HG02798 (cell line): ENCODE results near the gene PKDCC.

Experiments
- ATAC-seq: cut with Tn5 transposase; IDR thresholded peaks from one replicate; pipeline ENCODE4 v1.9.1; 2021; ENCODE audit warnings: mild to moderate bottlenecking; ENCODE audit not compliant: unreplicated experiment, poor library complexity

PKDCC gene, protein sequence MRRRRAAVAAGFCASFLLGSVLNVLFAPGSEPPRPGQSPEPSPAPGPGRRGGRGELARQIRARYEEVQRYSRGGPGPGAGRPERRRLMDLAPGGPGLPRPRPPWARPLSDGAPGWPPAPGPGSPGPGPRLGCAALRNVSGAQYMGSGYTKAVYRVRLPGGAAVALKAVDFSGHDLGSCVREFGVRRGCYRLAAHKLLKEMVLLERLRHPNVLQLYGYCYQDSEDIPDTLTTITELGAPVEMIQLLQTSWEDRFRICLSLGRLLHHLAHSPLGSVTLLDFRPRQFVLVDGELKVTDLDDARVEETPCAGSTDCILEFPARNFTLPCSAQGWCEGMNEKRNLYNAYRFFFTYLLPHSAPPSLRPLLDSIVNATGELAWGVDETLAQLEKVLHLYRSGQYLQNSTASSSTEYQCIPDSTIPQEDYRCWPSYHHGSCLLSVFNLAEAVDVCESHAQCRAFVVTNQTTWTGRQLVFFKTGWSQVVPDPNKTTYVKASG

GRCh38 chr2:42047488-42048298, at the start of gene PKDCC:
Gene PKDCC, plus strand, starts transcription at chr2:42048021. Its CDS starts 179 bp downstream, at chr2:42048200.
- peak; percentile 73 for ATAC-seq

DNA sequence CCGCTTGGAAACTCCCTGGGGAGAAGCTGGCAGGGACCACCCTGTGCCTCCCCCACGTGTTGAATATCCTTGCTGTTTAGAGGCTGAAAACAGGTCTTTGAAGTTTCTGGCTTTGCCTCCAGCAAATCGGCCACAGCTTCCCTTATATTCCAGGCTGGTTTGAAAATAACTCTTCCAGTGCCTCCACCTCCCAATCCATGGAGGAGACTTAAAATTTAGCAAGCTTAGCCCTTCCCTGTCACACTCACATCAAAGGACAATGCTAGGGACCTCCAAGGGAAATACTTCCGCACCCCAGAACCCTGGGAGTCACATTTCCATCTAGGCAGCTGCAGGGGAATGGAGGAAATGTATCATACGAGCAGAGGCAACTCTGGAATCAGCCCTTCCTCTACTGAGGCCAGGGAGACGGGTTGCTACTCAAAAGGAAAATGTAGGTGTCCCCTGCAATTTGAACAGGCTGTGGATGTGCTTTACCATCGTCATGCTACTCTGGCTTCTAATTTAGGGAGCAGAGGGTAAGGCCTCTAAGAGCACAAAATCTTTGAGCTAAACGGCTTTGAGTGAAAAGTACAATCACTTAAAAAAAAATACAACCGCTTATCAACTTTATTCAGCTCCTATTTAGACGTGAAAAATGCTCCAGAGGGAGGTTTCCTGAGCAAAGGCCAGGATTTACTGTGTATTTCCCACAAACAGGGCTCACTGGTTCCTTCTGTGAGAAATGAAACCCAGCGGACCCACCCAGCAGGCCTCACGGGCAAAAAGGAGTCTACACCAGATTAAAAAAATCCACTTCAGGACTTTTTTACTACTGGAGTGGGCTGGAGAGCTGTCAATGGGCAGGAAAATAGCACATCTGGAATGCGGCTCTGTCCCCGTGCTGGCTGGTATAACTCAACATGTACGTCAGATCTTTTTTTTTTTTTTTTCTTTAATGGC, 49.4 kb upstream of the PKDCC start:
- ATAC-seq: no peak

DNA sequence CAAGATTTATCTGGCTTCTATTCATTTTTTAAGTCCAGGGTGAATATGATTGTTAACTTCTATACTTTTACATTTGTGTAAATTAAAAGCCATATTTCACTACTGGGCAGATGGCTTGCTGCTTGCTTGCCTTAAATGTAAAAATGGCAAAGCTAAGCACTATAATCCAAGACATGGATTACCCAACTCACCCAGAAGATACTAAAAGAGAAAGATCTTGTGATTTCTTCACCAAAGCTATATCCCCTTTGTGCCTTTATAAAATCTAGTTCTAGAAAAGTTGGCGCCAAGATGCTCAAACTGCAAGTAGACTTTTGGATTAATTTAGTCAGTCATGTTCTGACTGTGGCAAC, 48.7 kb upstream of the PKDCC start:
- no peak for ATAC-seq

DNA sequence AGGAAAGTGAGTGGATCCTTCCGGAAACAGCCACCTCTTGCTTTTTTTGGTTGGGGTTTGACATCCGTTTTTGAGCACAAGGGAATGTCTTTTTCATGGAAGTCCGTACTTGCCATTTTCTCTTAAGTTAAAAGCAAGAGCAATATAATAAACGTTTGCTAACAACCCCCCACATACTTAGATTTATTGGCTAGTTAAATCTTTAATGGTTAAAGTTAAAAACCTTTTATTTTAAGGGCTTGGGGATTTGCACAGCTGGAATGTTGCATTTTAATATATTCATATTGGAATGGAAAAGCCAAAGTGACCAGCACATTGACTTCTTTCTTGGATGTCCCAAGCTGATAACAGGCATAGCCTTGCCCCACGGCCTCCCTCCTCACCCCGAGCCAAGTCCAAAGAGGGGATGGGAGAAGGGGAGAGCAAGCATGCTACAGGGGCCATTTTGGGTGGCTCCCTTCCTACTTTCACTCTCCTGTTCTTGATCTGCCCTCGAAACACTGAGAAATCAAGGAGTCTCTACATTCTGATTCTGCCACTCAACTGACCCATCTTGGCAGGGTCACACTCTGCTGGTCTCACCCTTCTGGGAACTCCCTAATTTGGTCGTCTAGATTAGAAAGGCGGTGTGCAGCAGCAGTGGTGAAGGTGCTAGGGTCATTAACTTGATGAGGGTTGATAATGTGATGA, 48.1 kb upstream of the PKDCC start:
- ATAC-seq: no peak

- no peak for ATAC-seq
These were observed 46.1 kb upstream of the PKDCC start for GRCh38 chr2:42001711-42002201.

DNA sequence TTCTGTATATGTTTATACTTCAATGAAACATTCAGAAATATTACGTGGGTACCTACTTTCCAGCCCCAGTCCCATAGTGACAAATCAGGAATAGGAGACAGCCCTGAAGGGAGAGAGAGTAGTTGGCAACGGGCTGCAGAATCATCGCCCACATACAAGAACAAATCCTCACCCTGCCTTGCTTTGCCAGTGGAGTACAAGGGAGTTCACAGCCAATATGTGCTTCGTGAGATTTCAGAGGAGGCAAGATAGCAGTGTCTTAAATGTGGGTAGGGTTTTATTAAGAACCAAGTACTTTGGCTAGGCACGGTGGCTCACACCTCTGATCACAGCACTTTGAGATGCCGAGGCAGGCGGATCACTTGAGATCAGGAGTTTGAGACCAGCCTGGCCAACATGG, 40.3 kb upstream of the PKDCC start:
- ATAC-seq: no peak

- ATAC-seq: no peak
These were observed 39.4 kb upstream of the PKDCC start for GRCh38 chr2:42008241-42008921.

- peak; percentile 46 for ATAC-seq
These were observed 37.9 kb upstream of the PKDCC start for GRCh38 chr2:42009657-42010580.

DNA sequence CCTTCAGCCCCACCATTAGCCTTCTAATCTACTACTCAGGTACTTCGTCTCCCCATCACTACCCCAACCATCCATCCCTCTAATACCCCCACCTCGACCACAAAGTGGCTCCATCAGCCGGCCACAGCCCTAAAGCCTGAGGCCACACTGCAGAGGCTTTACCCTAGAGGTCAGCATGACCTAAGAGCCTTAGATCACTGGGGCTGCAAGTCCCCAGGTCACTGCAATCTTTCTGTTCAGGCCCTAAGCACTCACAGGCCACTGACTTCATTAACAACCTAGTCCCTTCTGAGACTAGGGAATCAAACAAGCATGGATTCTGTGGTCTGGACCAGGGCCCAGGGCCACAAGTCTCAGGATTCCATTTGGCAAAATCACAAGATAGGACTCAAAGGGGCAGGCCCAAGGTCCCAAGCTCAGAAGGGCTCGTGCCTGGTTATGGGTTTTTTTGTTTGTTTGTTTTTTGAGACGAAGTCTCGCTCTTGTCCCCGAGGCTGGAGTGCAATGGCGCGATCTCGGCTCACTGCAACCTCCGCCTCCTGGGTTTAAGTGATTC, 37.0 kb upstream of the PKDCC start:
- ATAC-seq: no peak

DNA sequence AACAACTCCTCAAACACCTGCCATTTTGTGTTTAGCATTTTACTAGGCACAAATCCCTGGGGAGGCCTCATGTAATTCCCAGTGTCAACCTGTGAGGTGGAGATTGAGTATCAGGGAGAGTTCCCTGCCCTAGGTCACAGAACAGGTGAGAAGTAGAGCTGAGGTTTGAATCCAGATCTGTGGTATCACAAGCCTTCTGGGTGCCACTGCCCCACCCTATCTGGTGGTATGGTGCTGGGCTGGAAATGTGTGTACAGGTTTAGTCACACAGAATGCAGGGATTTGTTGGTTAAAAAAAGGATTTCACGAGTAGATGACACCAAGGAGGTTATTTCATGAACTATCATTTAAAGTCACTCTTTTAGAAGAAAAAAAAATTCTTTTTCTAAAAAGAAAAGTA, 35.7 kb upstream of the PKDCC start:
- no peak for ATAC-seq

DNA sequence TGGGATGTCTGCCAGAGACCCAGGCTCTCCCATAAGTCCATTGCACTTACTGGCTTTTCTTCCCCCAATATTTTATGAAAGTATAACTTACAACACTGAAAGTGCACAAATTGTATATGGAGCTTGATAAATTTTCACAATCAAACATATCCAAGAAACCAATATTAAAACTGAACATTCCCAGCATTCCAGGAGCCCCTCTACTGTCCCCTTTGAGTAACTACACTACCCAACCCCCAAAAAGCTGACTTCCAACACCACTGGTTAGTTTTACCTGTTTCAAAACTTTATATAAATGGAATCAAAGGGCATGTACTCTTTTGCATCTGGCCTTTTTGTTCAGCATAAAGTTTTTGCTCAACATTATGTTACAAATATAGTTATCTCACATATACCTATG, 35.2 kb upstream of the PKDCC start:
- ATAC-seq: no peak

DNA sequence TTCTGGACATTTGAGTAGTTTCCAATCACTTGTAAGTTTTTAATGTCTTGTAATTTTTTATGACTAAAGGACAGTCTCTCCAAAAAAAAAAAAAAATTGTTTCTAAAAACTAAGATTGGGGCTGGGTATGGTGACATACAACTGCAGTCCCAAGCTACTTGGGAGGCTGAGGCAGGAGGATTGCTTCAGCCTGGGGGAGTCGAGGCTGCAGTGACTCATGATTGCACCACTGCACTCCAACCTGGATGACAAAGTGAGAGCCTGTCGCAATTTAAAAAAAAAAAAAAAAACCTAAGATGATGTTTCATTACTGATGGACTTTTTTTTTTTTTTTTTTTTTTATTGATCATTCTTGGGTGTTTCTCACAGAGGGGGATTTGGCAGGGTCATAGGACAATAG, 34.4 kb upstream of the PKDCC start:
- ATAC-seq: no peak

DNA sequence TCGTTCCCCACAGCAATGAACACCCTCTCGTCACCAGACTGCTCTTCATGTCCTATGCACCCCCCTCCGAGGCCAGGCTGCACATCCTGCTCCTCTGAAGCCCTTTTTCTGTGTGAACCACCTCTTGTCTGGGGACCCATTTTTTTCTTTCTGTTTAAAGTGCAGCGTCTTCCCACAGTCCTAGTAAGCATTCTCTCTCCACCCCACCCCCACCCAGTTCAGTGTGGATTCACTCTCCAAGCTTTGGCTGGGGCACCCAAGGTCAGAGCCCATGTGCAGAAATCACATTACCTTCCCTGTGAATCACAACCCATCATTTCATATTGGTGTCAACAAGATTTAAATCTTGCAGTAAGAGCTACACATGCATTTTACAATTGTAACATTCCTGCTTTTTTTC, 26.4 kb upstream of the PKDCC start:
- no peak for ATAC-seq

- ATAC-seq: no peak
These were observed 22.7 kb upstream of the PKDCC start for GRCh38 chr2:42025151-42025582.

DNA sequence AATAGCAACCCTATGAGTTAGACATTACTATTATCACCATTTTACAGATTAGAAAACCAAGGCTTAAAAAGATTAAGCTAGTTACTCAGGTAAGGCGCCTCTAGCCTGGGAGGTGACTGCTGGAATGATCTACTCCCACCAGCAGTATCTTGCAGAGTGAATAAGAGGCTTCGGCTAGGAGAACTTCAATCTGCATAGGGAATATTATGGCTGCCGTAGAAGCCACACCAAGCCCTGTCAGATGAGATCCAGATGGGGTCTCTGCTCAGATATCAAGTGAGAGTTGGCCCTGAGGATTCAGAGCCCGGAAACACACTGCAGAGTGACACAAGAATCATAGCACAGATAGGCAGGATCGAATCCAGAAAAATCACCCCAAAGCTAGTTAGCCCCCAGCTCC, 21.5 kb upstream of the PKDCC start:
- ATAC-seq: no peak

- ATAC-seq: peak; percentile 53
These were observed 19.2 kb upstream of the PKDCC start for GRCh38 chr2:42028571-42029148.

GRCh38 chr2:42029171-42029570, 18.6 kb upstream of the PKDCC start:
- no peak for ATAC-seq
